ENCODE results near the gene ERBB2.

DNA sequence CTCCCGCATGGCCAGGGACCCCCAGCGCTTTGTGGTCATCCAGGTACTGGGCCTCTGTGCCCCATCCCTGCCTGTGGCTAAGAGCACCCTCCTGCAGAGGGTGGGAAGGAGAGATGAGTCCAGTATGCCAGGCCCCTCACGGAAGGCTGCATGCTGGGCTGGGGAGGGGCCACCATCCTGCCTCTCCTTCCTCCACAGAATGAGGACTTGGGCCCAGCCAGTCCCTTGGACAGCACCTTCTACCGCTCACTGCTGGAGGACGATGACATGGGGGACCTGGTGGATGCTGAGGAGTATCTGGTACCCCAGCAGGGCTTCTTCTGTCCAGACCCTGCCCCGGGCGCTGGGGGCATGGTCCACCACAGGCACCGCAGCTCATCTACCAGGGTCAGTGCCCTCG, 26.8 kb downstream of the ERBB2 start:
- TF ChIP-seq, protein P1, sequence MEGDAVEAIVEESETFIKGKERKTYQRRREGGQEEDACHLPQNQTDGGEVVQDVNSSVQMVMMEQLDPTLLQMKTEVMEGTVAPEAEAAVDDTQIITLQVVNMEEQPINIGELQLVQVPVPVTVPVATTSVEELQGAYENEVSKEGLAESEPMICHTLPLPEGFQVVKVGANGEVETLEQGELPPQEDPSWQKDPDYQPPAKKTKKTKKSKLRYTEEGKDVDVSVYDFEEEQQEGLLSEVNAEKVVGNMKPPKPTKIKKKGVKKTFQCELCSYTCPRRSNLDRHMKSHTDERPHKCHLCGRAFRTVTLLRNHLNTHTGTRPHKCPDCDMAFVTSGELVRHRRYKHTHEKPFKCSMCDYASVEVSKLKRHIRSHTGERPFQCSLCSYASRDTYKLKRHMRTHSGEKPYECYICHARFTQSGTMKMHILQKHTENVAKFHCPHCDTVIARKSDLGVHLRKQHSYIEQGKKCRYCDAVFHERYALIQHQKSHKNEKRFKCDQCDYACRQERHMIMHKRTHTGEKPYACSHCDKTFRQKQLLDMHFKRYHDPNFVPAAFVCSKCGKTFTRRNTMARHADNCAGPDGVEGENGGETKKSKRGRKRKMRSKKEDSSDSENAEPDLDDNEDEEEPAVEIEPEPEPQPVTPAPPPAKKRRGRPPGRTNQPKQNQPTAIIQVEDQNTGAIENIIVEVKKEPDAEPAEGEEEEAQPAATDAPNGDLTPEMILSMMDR (IDR thresholded peaks at IDR 0.05): no peak
- TF ChIP-seq POLR2A (IDR thresholded peaks at IDR 0.05): no peak

Measured in right lobe of liver (tissue), 4 donors.